Measurements from ENCODE around the gene FAM20A. TPM values are rescaled to one million over a fixed set of nuclear protein-coding genes. Genes with fewer than 3 reads are reported as not detected.

The FAM20A gene
- total RNA-seq, 1 experiment from 2014 or later: not detected

- BruUV-seq (replicated peaks): no TSS peak
- no peaks in the 10 kb centered on the region for H3K79me2 ChIP-seq (ENCODE audit: insufficient read depth, low read length)
- intact Hi-C loops (cut with micrococcal nuclease): no loop called here
- ATAC-seq (no peak), DNase-seq (ENCODE audit: low read depth, low spot score) (no peak)
- no peak overlapping the region for H3K4me2 ChIP-seq (ENCODE audit: low read length)
- ChIA-PET RAD21 (ENCODE audit: low non-redundant PET in 1 of 2, low total read pairs in 2 of 2, uncharacterized antibody in 2 of 2, unreplicated experiment in 2 of 2) (no interaction called here), POLR2A (no interaction called here), CTCF (no interaction called here)
- no peak overlapping the region for H2AFZ ChIP-seq (ENCODE audit: low read depth, low read length, poor library complexity, severe bottlenecking)
- H3K9ac ChIP-seq (ENCODE audit: low read length): no peak overlapping the region
- no peaks in the 10 kb centered on the region for H3K9me3 ChIP-seq (ENCODE audit: control insufficient read depth in 1 of 2, insufficient read depth in 1 of 2, low read depth in 1 of 2, low read length in 2 of 2)
- H3K27ac ChIP-seq (ENCODE audit: low read depth, low read length): no peak overlapping the region
- TF ChIP-seq JUND (IDR thresholded peaks at IDR 0.05) (no peak), SP1 (IDR thresholded peaks at IDR 0.05; ENCODE audit: low read depth) (no peak)
- no peaks in the 10 kb centered on the region for H3K27me3 ChIP-seq (ENCODE audit: insufficient read depth, low read length)
- no peaks in the 10 kb centered on the region for H3K9me2 ChIP-seq (ENCODE audit: insufficient read depth)
- H3K4me1 ChIP-seq (ENCODE audit: control insufficient read depth in 1 of 2, insufficient read depth in 2 of 2, low read length in 2 of 2): no peaks in the 10 kb centered on the region
- H3K4me3 ChIP-seq (replicated peaks in 1 of 2; ENCODE audit: low read depth in 1 of 2, low read length in 2 of 2): no peak overlapping the region
- no peaks in the 10 kb centered on the region for H4K20me1 ChIP-seq (ENCODE audit: insufficient read depth)
- no peaks in the 10 kb centered on the region for H3K36me3 ChIP-seq (ENCODE audit: control insufficient read depth in 1 of 2, insufficient read depth in 2 of 2, low read length in 2 of 2)
These were observed 12.1 kb downstream of the FAM20A start for GRCh38 chr17:68589086-68589485.

GRCh38 chr17:68588362-68588761 lies 12.8 kb downstream of the FAM20A start:
- no peak overlapping the region for H3K9ac ChIP-seq (ENCODE audit: low read length)
- TF ChIP-seq POLR2A (IDR thresholded peaks at IDR 0.05; ENCODE audit: borderline replicate concordance, extremely low read depth, insufficient read depth, insufficient read length): no peak
- no peak for TF ChIP-seq CBX3 (IDR thresholded peaks at IDR 0.05; ENCODE audit: low read depth)
- TF ChIP-seq ELF1 (IDR thresholded peaks at IDR 0.05; ENCODE audit: borderline replicate concordance, low read depth): no peak
- no peak for TF ChIP-seq EZH2 (IDR thresholded peaks at IDR 0.05)
- TF ChIP-seq FOSL1 (IDR thresholded peaks at IDR 0.05; ENCODE audit: low read depth): no peak
- no peak for TF ChIP-seq ZNF274 (IDR thresholded peaks at IDR 0.05; ENCODE audit: low read depth, low read length)
- TF ChIP-seq TCF7L2 (IDR thresholded peaks at IDR 0.05; ENCODE audit: borderline replicate concordance, extremely low read depth, insufficient read depth, insufficient read length): no peak
- no peak for TF ChIP-seq POLR2AphosphoS5 (IDR thresholded peaks at IDR 0.05; ENCODE audit: low read depth, low read length)
- no peak for TF ChIP-seq CEBPB (IDR thresholded peaks at IDR 0.05; ENCODE audit: low read depth)
- TF ChIP-seq ATF3 (IDR thresholded peaks at IDR 0.05): no peak
- no peak for TF ChIP-seq SP1 (IDR thresholded peaks at IDR 0.05; ENCODE audit: low read depth)
- TF ChIP-seq MAX (IDR thresholded peaks at IDR 0.05): no peak
- no peak for TF ChIP-seq RAD21 (IDR thresholded peaks at IDR 0.05; ENCODE audit: low read depth)
- no peak for TF ChIP-seq JUND (IDR thresholded peaks at IDR 0.05)
- H3K4me3 ChIP-seq (replicated peaks in 1 of 2; ENCODE audit: low read depth in 1 of 2, low read length in 2 of 2): no peak overlapping the region
- H3K9me2 ChIP-seq (ENCODE audit: insufficient read depth): no peaks in the 10 kb centered on the region
- ChIA-PET POLR2A (no interaction called here), CTCF (no interaction called here), RAD21 (ENCODE audit: low non-redundant PET in 1 of 2, low total read pairs in 2 of 2, uncharacterized antibody in 2 of 2, unreplicated experiment in 2 of 2) (no interaction called here)
- ATAC-seq (no peak), DNase-seq (ENCODE audit: low read depth, low spot score) (no peak)
- no peak overlapping the region for H3K27ac ChIP-seq (ENCODE audit: low read depth, low read length)
- no peaks in the 10 kb centered on the region for H3K79me2 ChIP-seq (ENCODE audit: insufficient read depth, low read length)
- no peaks in the 10 kb centered on the region for H3K36me3 ChIP-seq (ENCODE audit: control insufficient read depth in 1 of 2, insufficient read depth in 2 of 2, low read length in 2 of 2)
- no peak overlapping the region for H2AFZ ChIP-seq (ENCODE audit: low read depth, low read length, poor library complexity, severe bottlenecking)
- H4K20me1 ChIP-seq (ENCODE audit: insufficient read depth): no peaks in the 10 kb centered on the region
- H3K4me2 ChIP-seq (ENCODE audit: low read length): no peak overlapping the region
- H3K9me3 ChIP-seq (ENCODE audit: control insufficient read depth in 1 of 2, insufficient read depth in 1 of 2, low read depth in 1 of 2, low read length in 2 of 2): no peaks in the 10 kb centered on the region
- H3K4me1 ChIP-seq (ENCODE audit: control insufficient read depth in 1 of 2, insufficient read depth in 2 of 2, low read length in 2 of 2): no peaks in the 10 kb centered on the region
- BruUV-seq (replicated peaks): no TSS peak
- H3K27me3 ChIP-seq (ENCODE audit: insufficient read depth, low read length): no peaks in the 10 kb centered on the region
- intact Hi-C loops (cut with micrococcal nuclease): no loop called here

All from HCT116 (cell line).